Frontal cortex (tissue), 4 donors: ENCODE data around the gene DTX1. TPM values are rescaled to one million over a fixed set of nuclear protein-coding genes. Genes with fewer than 3 reads are reported as not detected.

Experiments used
- DNase-seq, 2 donors: peaks; one replicate each; pipeline ENCODE4 v3.0.0; 2012; ENCODE audit warnings: low spot score in 2 of 2
- FAIRE-seq: peaks from 2 replicates; lab custom pipeline; 2012; peaks lifted over from hg19 to GRCh38; lab: Jason Lieb, UNC
- total RNA-seq: library from RNA; depleted of rRNA; stranded (reverse); fragments of >200 nt; gene quantifications from one replicate; pipeline ENCODE4 v1.2.3, GENCODE V29; 2014
- donor health status: control.
- donor health status: control.
- donor health status: control.

Gene DTX1
- 18.3 TPM for total RNA-seq

GRCh38 chr12:113056631-113057488 is at the start of gene DTX1:
Gene DTX1, plus strand, starts transcription at chr12:113056730. Its CDS starts 1,463 bp downstream, at chr12:113058193.
- no peak for FAIRE-seq

DNA sequence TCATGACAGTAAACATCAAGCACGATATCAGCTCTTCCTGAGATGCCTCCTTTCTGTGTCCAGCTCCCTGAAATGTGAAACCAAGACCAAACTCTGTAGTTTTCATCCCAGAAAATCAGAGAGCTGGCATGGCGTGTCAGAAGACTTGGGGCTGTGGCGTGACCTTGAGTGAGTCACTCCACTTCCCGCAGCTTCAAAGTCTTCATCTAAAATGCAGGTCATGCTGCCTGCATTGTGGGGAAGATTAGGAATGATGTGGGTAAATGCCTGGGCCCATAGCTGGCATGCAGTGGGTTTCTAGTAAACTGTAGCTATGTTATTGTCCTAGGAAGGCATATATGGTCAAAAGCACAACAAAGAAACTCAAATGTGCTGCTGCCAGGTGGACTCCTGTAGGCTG is 49.4 kb upstream of the DTX1 start:
- no peak for FAIRE-seq
- no peak for DNase-seq

More at GRCh38 chr12:113056631-113057488, at the start of gene DTX1:
- DNase-seq = peak; percentile 56 to 70

- FAIRE-seq = no peak
- no peak for DNase-seq
Observed at GRCh38 chr12:113010701-113011100, 45.8 kb upstream of the DTX1 start.

- DNase-seq (no peak), FAIRE-seq (no peak)
Observed at GRCh38 chr12:113014565-113014964, 42.0 kb upstream of the DTX1 start.

DNA sequence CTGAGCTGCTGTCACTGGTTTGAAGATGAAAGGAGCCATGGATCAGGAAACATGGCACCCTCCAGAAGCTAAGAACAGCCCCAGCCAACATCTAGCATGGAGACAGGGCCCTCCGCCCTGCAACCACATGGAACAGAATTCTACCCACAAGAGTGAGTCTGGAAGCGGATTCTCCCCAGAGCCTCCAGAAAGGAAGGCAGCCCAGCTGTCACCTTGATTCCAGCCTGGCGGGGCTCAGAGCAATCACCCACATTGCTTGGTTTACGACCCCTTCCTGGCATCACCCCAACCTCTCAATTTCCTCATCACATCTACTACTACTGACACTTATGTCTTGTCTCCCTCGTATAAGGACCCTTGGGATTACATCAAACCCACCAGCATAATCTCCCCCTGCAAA is 39.7 kb upstream of the DTX1 start:
- DNase-seq = no peak
- FAIRE-seq = no peak

DNA sequence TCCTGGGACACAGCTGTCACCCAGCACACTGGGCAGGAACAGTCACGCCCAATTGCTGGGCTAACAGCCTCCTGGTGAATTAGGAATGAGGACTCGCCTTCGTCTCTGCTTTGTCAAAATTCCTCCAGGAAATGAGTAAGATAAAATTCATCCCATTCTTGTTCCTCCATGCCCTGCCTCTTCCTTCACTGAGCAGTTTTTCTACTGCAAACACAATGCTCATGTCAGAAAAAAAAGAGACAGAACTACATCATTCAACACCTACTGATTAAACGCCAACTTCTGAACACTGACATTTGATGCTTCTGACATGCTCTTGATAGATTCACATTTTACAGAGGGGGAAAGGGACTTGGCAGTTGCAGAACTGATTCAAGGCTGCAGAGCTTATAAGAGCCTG is 37.5 kb upstream of the DTX1 start:
- DNase-seq (no peak), FAIRE-seq (no peak)

DNA sequence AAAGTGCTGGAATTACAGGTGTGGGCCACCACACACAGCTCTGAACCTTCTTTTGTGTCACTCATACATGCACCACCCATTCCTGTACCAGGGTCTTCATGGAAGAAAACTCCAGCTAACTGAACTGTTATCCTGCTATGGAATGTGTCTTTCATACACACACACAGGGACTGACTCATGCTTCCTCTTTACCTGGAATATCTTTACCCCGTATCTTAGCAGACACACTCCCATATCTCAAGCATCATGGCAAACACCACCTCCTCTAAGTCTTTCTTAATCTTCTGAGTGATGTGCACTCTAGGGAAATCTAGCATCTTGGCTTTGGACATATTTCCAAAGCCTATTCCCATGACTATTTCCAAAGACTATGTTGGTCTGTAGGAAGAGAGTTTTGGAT is 35.0 kb upstream of the DTX1 start:
- FAIRE-seq = no peak

GRCh38 chr12:113022563-113023297 is 33.8 kb upstream of the DTX1 start:
- FAIRE-seq (no peak), DNase-seq (no peak)

More for the DNA sequence above, 35.0 kb upstream of the DTX1 start:
- no peak for DNase-seq

GRCh38 chr12:113027726-113028125 is 28.8 kb upstream of the DTX1 start:
- no peak for FAIRE-seq
- no peak for DNase-seq

DNA sequence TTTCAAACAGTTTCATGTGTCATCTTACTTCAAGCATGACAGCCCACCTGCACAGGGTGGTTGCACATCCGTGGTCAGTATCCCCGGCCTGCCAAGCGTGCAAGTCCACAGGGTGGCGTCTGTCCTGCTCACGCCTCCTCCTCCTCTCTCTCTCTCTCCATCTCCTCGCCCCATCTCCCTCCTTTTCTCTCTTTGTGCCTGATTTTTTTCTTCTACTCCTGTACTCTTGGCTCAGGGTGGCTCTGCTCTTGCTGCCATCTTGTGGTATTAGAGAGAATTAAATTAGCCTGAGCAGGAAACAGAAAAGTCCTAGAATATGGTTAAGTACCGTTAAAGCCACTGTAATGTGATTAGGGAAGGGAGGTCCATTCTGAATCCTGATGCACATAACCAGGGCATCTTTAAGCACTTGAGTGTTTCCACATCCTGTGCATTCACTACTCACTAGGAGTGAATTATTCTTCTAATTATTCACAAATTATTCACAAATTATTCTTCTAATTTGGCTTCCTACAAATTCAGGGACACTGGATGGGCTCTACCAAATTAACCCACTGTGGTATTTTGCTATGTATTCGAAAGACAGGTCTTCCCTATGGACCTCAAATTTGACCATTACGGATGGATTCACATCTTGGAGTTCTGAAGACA is 25.5 kb upstream of the DTX1 start:
- peak in 1 of 2 donors; percentile 51 for DNase-seq
- no peak for FAIRE-seq

DNA sequence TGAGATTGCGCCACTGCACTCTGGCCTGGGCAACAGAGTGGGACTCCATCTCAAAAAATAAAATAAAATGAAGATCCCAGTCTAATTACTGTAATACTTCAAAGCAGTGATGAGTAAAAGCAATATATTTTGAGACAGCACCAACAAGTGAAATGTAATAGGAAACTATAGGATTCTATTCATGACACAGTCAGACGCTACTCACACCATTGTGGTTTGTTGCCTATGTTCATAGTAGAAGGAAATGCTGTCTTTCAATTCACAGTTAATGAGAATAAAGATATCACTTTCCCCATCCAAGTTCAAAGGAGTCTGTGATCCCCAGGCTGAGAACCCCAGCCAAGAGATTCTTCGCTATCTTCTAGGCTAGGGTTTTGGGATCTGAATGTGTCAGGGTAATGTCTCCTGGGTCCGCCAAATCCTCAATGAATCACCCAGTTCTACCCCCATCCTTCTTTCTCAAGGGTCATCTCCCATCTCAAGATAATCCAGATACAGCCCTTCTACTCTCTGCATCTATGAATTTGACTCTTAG is 16.6 kb upstream of the DTX1 start:
- DNase-seq = no peak
- FAIRE-seq = no peak

- no peak for DNase-seq
- no peak for FAIRE-seq
Observed at GRCh38 chr12:113040722-113041171, 15.8 kb upstream of the DTX1 start.

DNA sequence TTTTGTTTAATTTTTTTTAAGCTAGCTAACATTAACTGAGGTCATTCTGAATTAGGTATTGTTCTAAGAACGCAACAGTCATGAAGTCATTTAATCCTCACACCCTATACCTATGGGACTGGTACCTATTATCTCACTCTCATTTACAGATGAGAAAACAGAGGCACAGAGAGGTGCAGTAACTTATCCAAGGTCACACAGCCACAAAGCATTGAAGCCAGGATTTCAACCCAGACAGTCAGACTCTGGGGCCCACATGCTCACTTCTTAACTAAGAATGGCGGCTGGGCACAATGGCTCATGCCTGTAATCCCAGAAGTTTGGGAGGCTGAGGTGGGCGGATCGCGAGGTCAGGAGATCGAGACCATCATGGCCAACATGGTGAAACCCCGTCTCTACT is 15.0 kb upstream of the DTX1 start:
- DNase-seq (no peak), FAIRE-seq (no peak)

- FAIRE-seq (no peak), DNase-seq (no peak)
Observed at GRCh38 chr12:113043240-113043639, 13.3 kb upstream of the DTX1 start.

DNA sequence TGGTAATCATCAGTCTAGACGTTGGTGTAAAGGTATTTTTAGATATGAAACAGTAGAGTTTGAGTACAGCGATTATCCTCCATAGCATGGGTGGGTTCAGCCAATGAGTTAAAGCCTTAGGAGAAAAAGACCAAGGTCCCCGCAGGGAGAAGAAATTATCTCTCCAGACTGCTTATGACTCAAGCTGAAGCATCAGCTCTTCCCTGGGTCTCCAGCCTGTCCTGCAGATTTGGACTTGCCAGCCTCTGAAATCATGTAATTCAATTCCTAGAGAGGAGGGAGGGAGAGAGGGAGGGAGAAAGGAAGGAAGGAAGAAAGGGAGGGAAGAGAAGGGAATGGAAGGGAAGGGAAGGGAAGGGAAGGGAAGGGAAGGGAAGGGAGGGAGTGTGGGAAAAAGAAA is 12.0 kb upstream of the DTX1 start:
- no peak for FAIRE-seq
- DNase-seq = no peak

DNA sequence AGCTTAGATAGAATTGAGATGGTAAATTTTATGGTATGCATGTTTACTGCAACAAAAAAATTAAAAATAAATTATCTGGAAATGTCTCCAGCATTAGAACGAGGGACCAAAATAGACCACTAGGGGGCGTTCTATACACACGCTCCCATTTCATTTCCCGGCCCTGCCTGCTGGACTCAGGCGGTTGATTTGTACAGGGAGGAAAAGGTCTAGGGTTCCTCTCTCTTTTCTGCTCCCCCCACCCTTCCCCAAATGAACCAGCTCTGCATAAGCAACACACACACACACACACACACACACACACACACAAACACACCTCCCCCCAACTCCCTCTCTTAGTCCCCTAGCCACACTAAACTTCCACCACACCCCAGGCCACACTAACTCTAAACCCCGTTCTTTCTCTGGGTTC is 7.8 kb upstream of the DTX1 start:
- DNase-seq (peak; percentile 66 to 75), FAIRE-seq (no peak)

DNA sequence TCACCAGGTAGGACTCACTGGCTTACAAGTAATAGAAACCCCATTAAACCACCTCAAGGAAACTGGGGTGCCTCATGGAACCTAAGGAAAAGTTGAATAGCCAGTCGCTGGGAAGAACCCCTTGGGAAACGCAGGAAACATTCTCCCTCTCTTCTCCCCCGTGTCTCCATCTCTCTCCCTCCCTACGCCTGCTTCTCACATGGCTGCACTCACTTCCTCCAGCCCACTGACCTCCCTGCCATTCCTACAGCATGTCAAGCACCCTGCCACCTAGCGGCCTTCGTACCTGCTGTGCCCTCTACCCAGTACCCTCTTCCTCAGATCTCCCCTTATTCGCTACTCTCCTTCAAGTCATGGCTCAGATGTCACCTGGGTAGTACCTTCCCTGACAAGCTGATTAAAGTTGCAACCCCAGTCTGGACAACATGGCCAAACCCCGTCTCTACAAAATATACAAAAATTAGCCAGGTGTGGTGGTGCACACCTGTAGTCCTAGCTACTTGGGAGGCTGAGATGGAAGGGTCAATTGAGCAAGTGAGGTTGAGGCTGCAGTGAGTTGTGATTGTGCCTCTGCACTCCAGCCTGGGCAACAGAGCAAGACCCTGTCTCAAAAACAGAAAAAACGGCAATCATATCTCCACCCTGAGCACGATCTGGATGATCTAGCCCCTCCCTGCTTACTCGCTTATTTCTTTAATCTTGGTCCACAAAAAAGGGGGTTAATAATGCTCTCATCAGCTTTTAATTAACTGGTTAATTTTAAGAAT is 6.4 kb upstream of the DTX1 start:
- FAIRE-seq (no peak), DNase-seq (peak in 1 of 2 donors; percentile 5)

GRCh38 chr12:113050795-113051194 is 5.7 kb upstream of the DTX1 start:
- DNase-seq (no peak), FAIRE-seq (no peak)

DNA sequence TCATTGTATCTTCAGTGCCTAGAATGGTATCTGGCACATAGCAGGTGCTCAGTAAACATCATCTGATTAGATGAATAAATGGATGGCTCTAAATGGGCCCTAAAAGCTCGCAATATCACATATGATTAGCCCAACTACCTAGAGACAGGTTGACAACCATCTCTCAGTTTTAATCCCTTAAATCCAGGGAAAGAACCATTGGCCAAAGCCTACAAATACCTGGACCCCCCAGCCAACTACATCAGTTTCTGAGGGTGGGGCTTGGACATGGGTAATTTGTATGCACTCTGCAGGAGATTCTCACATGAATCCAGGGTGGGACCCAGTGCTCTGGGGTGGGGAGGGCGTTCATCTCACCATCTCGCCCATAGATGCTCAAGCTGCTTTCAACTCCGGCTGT is 4.8 kb upstream of the DTX1 start:
- DNase-seq = no peak
- FAIRE-seq = no peak

DNA sequence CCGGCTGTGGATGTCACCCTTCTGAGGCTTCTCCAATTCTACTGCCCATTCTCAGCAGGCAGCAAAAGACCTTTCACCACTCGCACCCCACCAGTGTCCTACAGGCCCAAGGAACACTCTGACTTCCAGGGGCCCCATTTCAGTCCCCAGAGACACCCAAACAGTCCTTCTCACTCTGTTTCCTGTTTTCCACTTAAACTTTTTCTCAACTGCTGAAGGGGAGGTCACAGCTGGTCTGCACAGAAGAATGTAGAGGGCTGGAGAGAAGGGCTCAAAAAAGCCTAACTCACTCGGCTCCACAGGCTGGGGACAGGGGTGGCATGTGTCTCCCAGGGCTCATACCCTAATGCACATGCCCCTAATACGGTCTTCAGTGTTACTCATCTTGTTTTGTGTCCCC is 4.2 kb upstream of the DTX1 start:
- FAIRE-seq = no peak
- DNase-seq = no peak
